Measurements from ENCODE around the gene PRR35. TPM values are rescaled to one million over a fixed set of nuclear protein-coding genes. Genes with fewer than 3 reads are reported as not detected.

PRR35 gene
- total RNA-seq, 1 donor from 2014 or later, result 0.12 TPM

- Mint-ChIP-seq H3K27me3 (no peaks in the 10 kb centered on the region), H3K27ac (peak overlapping the region; percentile 90), H3K4me3 (peak overlapping the region; percentile 90), H3K4me1 (ENCODE audit: unreplicated experiment) (peaks cover 4% of the 10 kb centered on the region), H3K36me3 (no peaks in the 10 kb centered on the region), H3K9me3 (no peaks in the 10 kb centered on the region)
- TF ChIP-seq, protein P1, sequence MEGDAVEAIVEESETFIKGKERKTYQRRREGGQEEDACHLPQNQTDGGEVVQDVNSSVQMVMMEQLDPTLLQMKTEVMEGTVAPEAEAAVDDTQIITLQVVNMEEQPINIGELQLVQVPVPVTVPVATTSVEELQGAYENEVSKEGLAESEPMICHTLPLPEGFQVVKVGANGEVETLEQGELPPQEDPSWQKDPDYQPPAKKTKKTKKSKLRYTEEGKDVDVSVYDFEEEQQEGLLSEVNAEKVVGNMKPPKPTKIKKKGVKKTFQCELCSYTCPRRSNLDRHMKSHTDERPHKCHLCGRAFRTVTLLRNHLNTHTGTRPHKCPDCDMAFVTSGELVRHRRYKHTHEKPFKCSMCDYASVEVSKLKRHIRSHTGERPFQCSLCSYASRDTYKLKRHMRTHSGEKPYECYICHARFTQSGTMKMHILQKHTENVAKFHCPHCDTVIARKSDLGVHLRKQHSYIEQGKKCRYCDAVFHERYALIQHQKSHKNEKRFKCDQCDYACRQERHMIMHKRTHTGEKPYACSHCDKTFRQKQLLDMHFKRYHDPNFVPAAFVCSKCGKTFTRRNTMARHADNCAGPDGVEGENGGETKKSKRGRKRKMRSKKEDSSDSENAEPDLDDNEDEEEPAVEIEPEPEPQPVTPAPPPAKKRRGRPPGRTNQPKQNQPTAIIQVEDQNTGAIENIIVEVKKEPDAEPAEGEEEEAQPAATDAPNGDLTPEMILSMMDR (conservative IDR thresholded peaks at IDR 0.05), result no peak
- no peak for DNase-seq (ENCODE audit: extremely low spot score, unreplicated experiment)
Measured at GRCh38 chr16:529012-529575, 31.1 kb upstream of the PRR35 start.

- H3K9me3 Mint-ChIP-seq, result no peaks in the 10 kb centered on the region
- no peak overlapping the region for H3K27ac Mint-ChIP-seq
- TF ChIP-seq, protein P1 (conservative IDR thresholded peaks at IDR 0.05), result no peak
- no peaks in the 10 kb centered on the region for H3K27me3 Mint-ChIP-seq
- no peaks in the 10 kb centered on the region for H3K36me3 Mint-ChIP-seq
- H3K4me1 Mint-ChIP-seq (ENCODE audit: unreplicated experiment), result peaks cover 4% of the 10 kb centered on the region
- DNase-seq (ENCODE audit: extremely low spot score, unreplicated experiment), result no peak
- peak overlapping the region; percentile 90 for H3K4me3 Mint-ChIP-seq
Measured at GRCh38 chr16:530111-530817, 29.9 kb upstream of the PRR35 start.

DNA sequence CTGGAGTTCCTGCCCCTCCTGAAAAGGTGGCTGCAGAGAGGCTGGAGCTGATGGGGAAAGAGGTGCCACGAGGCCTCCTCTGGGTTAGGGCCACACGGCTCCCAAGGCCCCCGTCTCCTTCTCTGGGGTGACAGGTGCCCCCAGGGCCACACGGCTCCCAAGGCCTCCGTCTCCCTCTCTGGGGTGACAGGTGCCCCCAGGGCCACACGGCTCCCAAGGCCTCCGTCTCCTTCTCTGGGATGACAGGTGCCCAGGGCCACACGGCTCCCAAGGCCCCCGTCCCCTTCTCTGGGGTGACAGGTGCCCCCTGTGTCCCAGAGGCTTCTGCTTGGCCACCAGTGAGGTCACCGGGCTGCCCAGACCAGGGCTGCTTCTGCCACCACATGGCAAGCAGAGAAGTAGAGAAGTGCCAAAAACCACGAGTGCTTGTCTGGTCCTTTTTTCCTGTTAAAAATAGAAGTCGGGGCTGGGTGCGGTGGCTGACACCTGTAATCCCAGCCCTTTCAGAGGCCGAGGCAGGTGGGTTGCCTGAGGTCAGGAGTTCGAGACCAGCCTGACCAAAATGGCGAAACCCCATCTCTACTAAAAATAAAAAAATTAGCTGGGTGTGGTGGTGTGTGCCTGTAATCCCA lies 28.6 kb upstream of the PRR35 start:
- H3K27me3 Mint-ChIP-seq, result no peaks in the 10 kb centered on the region
- no peak overlapping the region for H3K4me3 Mint-ChIP-seq
- H3K4me1 Mint-ChIP-seq (ENCODE audit: unreplicated experiment), result peaks cover 1% of the 10 kb centered on the region

GRCh38 chr16:533391-534123 lies 26.6 kb upstream of the PRR35 start:
- no peaks in the 10 kb centered on the region for H3K27me3 Mint-ChIP-seq
- TF ChIP-seq, protein P1 (conservative IDR thresholded peaks at IDR 0.05), result no peak
- peak overlapping the region; percentile 70 for H3K27ac Mint-ChIP-seq
- no peak overlapping the region for H3K4me3 Mint-ChIP-seq
- H3K9me3 Mint-ChIP-seq, result no peaks in the 10 kb centered on the region
- H3K36me3 Mint-ChIP-seq, result no peaks in the 10 kb centered on the region
- no peaks in the 10 kb centered on the region for H3K4me1 Mint-ChIP-seq (ENCODE audit: unreplicated experiment)
- no peak for DNase-seq (ENCODE audit: extremely low spot score, unreplicated experiment)

More for the DNA sequence above, 28.6 kb upstream of the PRR35 start:
- TF ChIP-seq, protein P1 (conservative IDR thresholded peaks at IDR 0.05), result no peak
- Mint-ChIP-seq H3K36me3 (no peaks in the 10 kb centered on the region), H3K9me3 (no peaks in the 10 kb centered on the region), H3K27ac (no peak overlapping the region)
- DNase-seq (ENCODE audit: extremely low spot score, unreplicated experiment), result no peak

- Mint-ChIP-seq H3K27ac (peak overlapping the region; percentile 75), H3K27me3 (no peaks in the 10 kb centered on the region), H3K36me3 (no peaks in the 10 kb centered on the region), H3K4me1 (ENCODE audit: unreplicated experiment) (no peaks in the 10 kb centered on the region), H3K4me3 (no peak overlapping the region), H3K9me3 (no peaks in the 10 kb centered on the region)
- no peak for DNase-seq (ENCODE audit: extremely low spot score, unreplicated experiment)
- TF ChIP-seq, protein P1 (conservative IDR thresholded peaks at IDR 0.05), result no peak
Measured at GRCh38 chr16:534135-534534, 26.1 kb upstream of the PRR35 start.
